Skeletal muscle satellite cell (primary cell): ENCODE data around the gene TUBA3C. TPM values are rescaled to one million over a fixed set of nuclear protein-coding genes. Genes with fewer than 3 reads are reported as not detected.
"Not testable (repeated sequence)": the region's sequence is repeated elsewhere in the genome, so short reads cannot be mapped to it uniquely, and the experiment has no call there.

ENCODE experiments used
- H3K27me3 ChIP-seq: 2 replicates; pipeline ENCODE4 v1.7.0; 2013; ENCODE audit warnings: low read length; ENCODE audit not compliant: control insufficient read depth, insufficient read depth
- H3K36me3 ChIP-seq: 2 replicates; pipeline ENCODE4 v1.7.0; 2013; ENCODE audit warnings: mild to moderate bottlenecking, control low read depth, low read length; ENCODE audit not compliant: insufficient read depth
- H3K4me1 ChIP-seq: 2 replicates; pipeline ENCODE4 v1.7.0; 2013; ENCODE audit warnings: low read length; ENCODE audit not compliant: control insufficient read depth, insufficient read depth
- H3K4me2 ChIP-seq: 2 replicates; pipeline ENCODE4 v1.7.0; 2013; ENCODE audit warnings: mild to moderate bottlenecking, low read length
- H3K4me3 ChIP-seq: 2 replicates; pipeline ENCODE4 v1.7.0; 2013; ENCODE audit warnings: low read length
- H3K9ac ChIP-seq: 2 replicates; pipeline ENCODE4 v1.7.0; 2013; ENCODE audit warnings: mild to moderate bottlenecking, low read depth, low read length, moderate library complexity
- H3K9me3 ChIP-seq: replicated peaks from 2 replicates; pipeline ENCODE4 v1.7.0; 2013; ENCODE audit warnings: mild to moderate bottlenecking, control low read depth, low read length
- total RNA-seq: library from RNA; depleted of rRNA; stranded (reverse); fragments of >200 nt; gene quantifications from 2 replicates; pipeline ENCODE4 v1.2.3, GENCODE V29; 2012; rRNA removed

TUBA3C gene
- total RNA-seq, result not detected in 2 replicates

DNA sequence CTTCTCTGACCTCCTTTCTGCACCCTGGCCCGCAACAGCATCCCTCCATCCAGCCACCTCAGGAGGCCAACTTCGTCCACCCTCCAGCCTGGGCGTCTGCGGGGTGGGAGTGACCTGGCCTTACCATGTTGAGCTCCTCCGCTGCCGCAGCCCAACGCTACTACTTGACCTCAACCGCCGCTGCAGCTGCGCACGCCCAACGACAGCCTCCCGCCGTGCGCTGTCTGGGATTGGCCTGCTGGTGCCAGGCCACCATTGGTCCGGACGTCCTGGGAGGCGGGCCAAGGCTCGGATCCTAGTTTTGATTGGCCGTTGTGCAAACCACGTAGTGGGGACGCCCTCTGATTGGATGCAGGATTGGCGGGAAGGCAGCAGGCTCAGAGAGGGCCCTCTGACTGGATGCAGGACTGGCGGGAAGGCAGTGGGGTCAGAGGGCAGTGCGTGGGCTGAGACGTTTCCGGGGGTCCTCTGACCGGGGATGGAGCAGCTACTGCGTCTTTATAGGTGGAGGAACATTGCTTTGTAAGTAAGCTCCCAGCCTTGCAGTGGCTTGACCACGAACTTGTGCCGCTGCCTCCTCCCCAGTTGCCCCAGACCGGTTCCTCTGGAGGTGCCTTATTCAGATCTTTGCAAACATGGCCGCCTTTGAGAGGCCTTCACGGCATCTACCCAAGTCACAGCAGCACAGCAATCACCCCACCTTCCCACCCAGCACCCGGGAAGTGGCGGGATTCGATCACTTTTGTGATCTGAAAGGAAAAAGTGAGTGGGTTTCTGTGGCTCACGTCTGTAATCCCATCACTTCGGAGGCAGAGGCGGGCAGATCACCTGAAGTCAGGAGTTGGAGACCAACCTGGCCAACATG, at the start of gene TUBA3C:
Gene TUBA3C, minus strand, starts transcription at position 204 of the 865 bp plus-strand sequence. Its CDS starts 77 bp downstream, at position 127.
- no peak within 1 kb of the TSS for H3K4me3 ChIP-seq
- H3K4me1 ChIP-seq, result no peaks in the 10 kb centered on the region
- H3K27me3 ChIP-seq, result no peaks in the 10 kb centered on the region
- H3K9me3 ChIP-seq, result peaks cover 15% of the 10 kb centered on the region
- no peak within 1 kb of the TSS for H3K9ac ChIP-seq
- H3K4me2 ChIP-seq, result no peak within 1 kb of the TSS
- no peaks in the 10 kb centered on the region for H3K36me3 ChIP-seq

DNA sequence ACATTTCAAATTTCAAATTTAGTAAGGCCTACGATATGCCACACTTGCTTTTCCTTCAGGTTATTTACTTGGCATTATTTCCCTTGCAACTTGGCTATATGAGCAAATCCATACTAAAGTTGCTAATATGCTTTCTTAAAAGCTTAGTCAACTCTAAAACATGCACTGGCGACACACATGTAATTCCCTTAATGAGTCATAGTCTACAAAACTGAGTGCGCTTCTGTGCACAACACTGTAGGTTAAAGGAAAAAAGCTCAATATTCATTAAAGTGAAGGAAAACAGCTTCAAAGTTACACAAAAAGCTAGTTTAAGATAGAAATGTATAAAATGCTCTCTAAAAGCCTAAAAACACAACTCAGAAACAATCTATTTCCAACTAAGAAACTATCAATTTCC, 25.8 kb upstream of the TUBA3C start:
- not testable (repeated sequence) for H3K36me3 ChIP-seq, H3K9me3 ChIP-seq, H3K9ac ChIP-seq, H3K27me3 ChIP-seq, H3K4me2 ChIP-seq, H3K4me3 ChIP-seq, H3K4me1 ChIP-seq

DNA sequence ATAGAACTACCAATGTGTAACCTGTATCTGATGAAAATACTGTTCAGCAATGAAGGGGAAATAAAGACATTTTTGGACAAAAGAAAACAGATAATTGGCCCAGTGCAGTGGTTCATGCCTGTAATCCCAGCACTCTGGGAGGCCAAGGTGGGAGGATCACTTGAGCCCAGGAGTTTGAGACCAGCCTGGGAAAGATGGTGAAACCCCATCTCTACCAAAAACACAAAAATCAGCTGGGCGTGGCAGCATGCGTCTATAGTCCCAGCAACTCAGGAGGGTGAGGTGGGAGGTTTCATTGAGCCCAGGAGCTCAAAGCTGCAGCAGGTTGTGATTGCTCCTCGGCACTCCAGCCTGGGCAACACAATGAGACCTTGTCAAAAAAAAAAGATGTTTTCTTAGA, 11.0 kb upstream of the TUBA3C start:
- H3K36me3 ChIP-seq, H3K27me3 ChIP-seq, H3K4me3 ChIP-seq, H3K4me1 ChIP-seq, H3K9ac ChIP-seq, H3K4me2 ChIP-seq, H3K9me3 ChIP-seq: not testable (repeated sequence)

DNA sequence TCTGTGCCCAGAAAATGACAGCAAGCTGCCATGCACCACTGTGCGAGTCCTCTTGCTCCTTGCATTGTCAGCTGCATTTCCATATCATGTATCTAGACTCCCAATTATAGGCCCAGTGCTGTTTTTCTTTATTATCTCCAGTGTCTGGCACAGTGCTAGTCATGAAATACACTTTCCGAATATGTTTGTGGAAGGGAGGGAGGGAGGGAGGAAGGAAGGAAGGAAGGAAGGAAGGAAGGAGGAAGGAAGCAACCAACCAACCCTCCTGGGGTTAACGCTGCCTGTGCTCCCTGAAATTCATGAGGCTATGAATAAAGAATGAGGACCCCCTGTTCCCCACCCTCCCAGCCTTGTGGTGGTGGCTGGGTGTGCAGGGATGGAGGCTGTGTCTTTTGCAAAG, 8.3 kb upstream of the TUBA3C start:
- H3K27me3 ChIP-seq, H3K36me3 ChIP-seq, H3K4me1 ChIP-seq, H3K4me2 ChIP-seq, H3K4me3 ChIP-seq, H3K9ac ChIP-seq, H3K9me3 ChIP-seq: not testable (repeated sequence)

- H3K36me3 ChIP-seq, H3K9ac ChIP-seq, H3K4me3 ChIP-seq, H3K27me3 ChIP-seq, H3K9me3 ChIP-seq, H3K4me1 ChIP-seq, H3K4me2 ChIP-seq: not testable (repeated sequence)
Measured at GRCh38 chr13:19189368-19189767, 7.7 kb upstream of the TUBA3C start.

- H3K4me1 ChIP-seq, result no peaks in the 10 kb centered on the region
- no peaks in the 10 kb centered on the region for H3K27me3 ChIP-seq
- H3K9ac ChIP-seq, result no peak overlapping the region
- H3K36me3 ChIP-seq, result no peaks in the 10 kb centered on the region
- H3K4me2 ChIP-seq, result no peak overlapping the region
- H3K9me3 ChIP-seq, result peaks cover 10% of the 10 kb centered on the region
- no peak overlapping the region for H3K4me3 ChIP-seq
Measured at GRCh38 chr13:19185865-19186645, 4.4 kb upstream of the TUBA3C start.

GRCh38 chr13:19185086-19185864, 3.7 kb upstream of the TUBA3C start:
- Histone ChIP-seq H3K27me3 (no peaks in the 10 kb centered on the region), H3K9ac (no peak overlapping the region), H3K4me1 (no peaks in the 10 kb centered on the region), H3K9me3 (peaks cover 10% of the 10 kb centered on the region), H3K4me2 (no peak overlapping the region), H3K36me3 (no peaks in the 10 kb centered on the region), H3K4me3 (no peak overlapping the region)

DNA sequence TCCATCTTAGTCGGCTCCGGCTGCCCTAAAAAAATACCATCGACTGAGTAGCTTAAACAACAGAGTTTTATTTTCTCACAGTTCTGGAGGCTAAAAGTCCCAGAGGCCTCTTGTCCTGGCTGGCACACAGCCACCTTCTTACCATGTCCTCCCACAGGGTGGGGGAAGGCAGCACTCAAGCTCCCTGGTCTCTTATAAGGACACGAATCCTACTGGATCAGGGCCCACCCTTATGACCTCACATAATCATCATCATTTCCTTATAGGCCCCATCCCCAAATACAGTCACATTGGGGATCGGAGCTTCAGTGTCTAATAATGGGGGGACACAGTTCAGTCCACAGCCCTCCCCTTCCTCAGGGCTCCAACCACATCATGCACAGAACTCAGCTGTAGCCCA, 2.6 kb upstream of the TUBA3C start:
- peaks cover 10% of the 10 kb centered on the region for H3K9me3 ChIP-seq
- no peak overlapping the region for H3K4me3 ChIP-seq
- H3K9ac ChIP-seq, result no peak overlapping the region

DNA sequence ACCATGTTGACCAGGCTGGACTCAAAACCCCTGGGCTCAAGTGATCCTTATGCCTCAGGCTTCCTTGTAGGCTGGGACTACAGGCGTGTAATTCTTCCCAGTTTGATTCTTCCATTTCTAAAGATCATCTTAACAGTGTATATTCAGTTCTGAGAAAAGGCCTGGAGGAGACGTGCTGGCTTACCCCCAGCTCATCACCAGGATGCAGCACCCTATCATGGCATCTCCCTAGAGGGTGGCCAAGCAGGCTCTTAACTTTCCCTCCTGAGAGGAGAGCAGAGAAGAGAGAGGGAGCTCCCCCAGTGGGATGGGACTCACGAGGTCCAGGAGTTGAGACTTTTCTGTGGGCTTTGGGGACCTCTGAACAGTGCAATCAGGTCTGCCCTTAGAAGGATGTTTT, 2.1 kb upstream of the TUBA3C start:
- no peaks in the 10 kb centered on the region for H3K27me3 ChIP-seq
- no peak overlapping the region for H3K4me3 ChIP-seq
- H3K36me3 ChIP-seq, result no peaks in the 10 kb centered on the region
- peaks cover 15% of the 10 kb centered on the region for H3K9me3 ChIP-seq
- no peak overlapping the region for H3K4me2 ChIP-seq
- no peaks in the 10 kb centered on the region for H3K4me1 ChIP-seq
- no peak overlapping the region for H3K9ac ChIP-seq

More for the DNA sequence above, 2.6 kb upstream of the TUBA3C start:
- Histone ChIP-seq H3K36me3 (no peaks in the 10 kb centered on the region), H3K27me3 (no peaks in the 10 kb centered on the region), H3K4me1 (no peaks in the 10 kb centered on the region), H3K4me2 (no peak overlapping the region)

DNA sequence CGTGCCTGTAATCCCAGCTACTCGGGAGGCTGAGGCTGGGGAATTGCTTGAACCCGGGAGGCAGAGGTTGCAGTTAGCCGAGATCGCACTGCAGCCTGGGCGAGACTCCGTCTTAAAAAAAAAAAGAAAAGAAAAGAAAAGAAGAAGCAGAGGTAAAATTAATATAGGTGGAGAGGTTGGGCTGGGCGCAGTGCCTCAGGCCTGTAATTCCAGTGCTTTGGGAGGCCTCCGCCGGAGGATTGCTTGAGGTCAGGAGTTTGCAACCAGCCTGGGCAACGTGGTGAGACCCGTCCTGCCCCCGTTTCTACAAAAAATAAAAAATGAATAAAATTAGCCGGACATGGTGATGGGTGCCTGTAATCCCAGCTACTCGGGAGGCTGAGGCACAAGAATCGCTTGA, 912 bp upstream of the TUBA3C start:
- peaks cover 15% of the 10 kb centered on the region for H3K9me3 ChIP-seq
- no peak overlapping the region for H3K9ac ChIP-seq
- no peaks in the 10 kb centered on the region for H3K4me1 ChIP-seq
- no peak overlapping the region for H3K4me3 ChIP-seq
- H3K36me3 ChIP-seq, result no peaks in the 10 kb centered on the region
- no peak overlapping the region for H3K4me2 ChIP-seq
- H3K27me3 ChIP-seq, result no peaks in the 10 kb centered on the region

- H3K4me3 ChIP-seq, result no peak overlapping the region
- no peak overlapping the region for H3K4me2 ChIP-seq
- no peaks in the 10 kb centered on the region for H3K27me3 ChIP-seq
- H3K9ac ChIP-seq, result no peak overlapping the region
- H3K9me3 ChIP-seq, result peaks cover 15% of the 10 kb centered on the region
- H3K4me1 ChIP-seq, result no peaks in the 10 kb centered on the region
- no peaks in the 10 kb centered on the region for H3K36me3 ChIP-seq
Measured at GRCh38 chr13:19181021-19181620, 503 bp downstream of the TUBA3C start.
